ENCODE data around the gene NAIF1. TPM values are rescaled to one million over a fixed set of nuclear protein-coding genes. Genes with fewer than 3 reads are reported as not detected.

The NAIF1 gene
- total RNA-seq, 1 donor from 2014 or later, result 9.5 TPM

GRCh38 chr9:128106940-128107467 is 39.9 kb upstream of the NAIF1 start:
- Mint-ChIP-seq H3K4me1 (peaks cover 6% of the 10 kb centered on the region), H3K4me3 (no peak overlapping the region), H3K27me3 (ENCODE audit: insufficient read depth, low read depth) (peaks cover 3% of the 10 kb centered on the region), H3K9me3 (no peaks in the 10 kb centered on the region), H3K27ac (no peak overlapping the region), H3K36me3 (peaks cover 15% of the 10 kb centered on the region)
- Histone ChIP-seq H3K9ac (no peak overlapping the region), H3K4me2 (no peak overlapping the region), H3F3A (ENCODE audit: low read depth) (no peaks in the 10 kb centered on the region), H2AFZ (replicated peaks) (no peak overlapping the region), H3K27ac (no peak overlapping the region), H3K27me3 (no peaks in the 10 kb centered on the region), H3K79me2 (ENCODE audit: low read depth) (no peaks in the 10 kb centered on the region), H3K9me3 (ENCODE audit: low read depth) (no peaks in the 10 kb centered on the region), H4K20me1 (ENCODE audit: low read depth) (no peaks in the 10 kb centered on the region), H3K4me1 (no peaks in the 10 kb centered on the region), H3K36me3 (no peaks in the 10 kb centered on the region), H3K4me3 (no peak overlapping the region)
- TF ChIP-seq CTCF (IDR thresholded peaks at IDR 0.05) (no peak), EZH2 (IDR thresholded peaks at IDR 0.05) (no peak), EZH2phosphoT487 (IDR thresholded peaks at IDR 0.05) (no peak)
- DNase-seq (ENCODE audit: low spot score), result no peak

GRCh38 chr9:128106181-128106939 is 39.2 kb upstream of the NAIF1 start:
- no peaks in the 10 kb centered on the region for H3K4me1 ChIP-seq
- no peak overlapping the region for H3K4me3 ChIP-seq
- TF ChIP-seq EZH2phosphoT487 (IDR thresholded peaks at IDR 0.05) (no peak), CTCF (IDR thresholded peaks at IDR 0.05) (no peak), EZH2 (IDR thresholded peaks at IDR 0.05) (no peak)
- H3K27me3 ChIP-seq, result no peaks in the 10 kb centered on the region
- H3K36me3 ChIP-seq, result no peaks in the 10 kb centered on the region
- no peak overlapping the region for H2AFZ ChIP-seq (replicated peaks)
- H3K36me3 Mint-ChIP-seq, result peaks cover 17% of the 10 kb centered on the region
- H3K4me1 Mint-ChIP-seq, result peaks cover 6% of the 10 kb centered on the region
- no peaks in the 10 kb centered on the region for H3K9me3 ChIP-seq (ENCODE audit: low read depth)
- no peaks in the 10 kb centered on the region for H3K79me2 ChIP-seq (ENCODE audit: low read depth)
- H3K27me3 Mint-ChIP-seq (ENCODE audit: insufficient read depth, low read depth), result peaks cover 4% of the 10 kb centered on the region
- no peak overlapping the region for H3K9ac ChIP-seq
- no peaks in the 10 kb centered on the region for H3K9me3 Mint-ChIP-seq
- no peak overlapping the region for H3K27ac ChIP-seq
- H3K4me2 ChIP-seq, result no peak overlapping the region
- H4K20me1 ChIP-seq (ENCODE audit: low read depth), result no peaks in the 10 kb centered on the region
- H3K27ac Mint-ChIP-seq, result no peak overlapping the region
- H3K4me3 Mint-ChIP-seq, result no peak overlapping the region
- no peak for DNase-seq (ENCODE audit: low spot score)
- H3F3A ChIP-seq (ENCODE audit: low read depth), result no peaks in the 10 kb centered on the region

GRCh38 chr9:128105538-128106175 is 38.5 kb upstream of the NAIF1 start:
- H3F3A ChIP-seq (ENCODE audit: low read depth), result no peaks in the 10 kb centered on the region
- no peaks in the 10 kb centered on the region for H3K27me3 ChIP-seq
- no peaks in the 10 kb centered on the region for H3K36me3 ChIP-seq
- H3K79me2 ChIP-seq (ENCODE audit: low read depth), result no peaks in the 10 kb centered on the region
- peaks cover 5% of the 10 kb centered on the region for H4K20me1 ChIP-seq (ENCODE audit: low read depth)
- H3K4me1 Mint-ChIP-seq, result peaks cover 10% of the 10 kb centered on the region
- H2AFZ ChIP-seq (replicated peaks), result no peak overlapping the region
- no peaks in the 10 kb centered on the region for H3K4me1 ChIP-seq
- H3K4me3 ChIP-seq, result no peak overlapping the region
- no peak for DNase-seq (ENCODE audit: low spot score)
- peaks cover 4% of the 10 kb centered on the region for H3K27me3 Mint-ChIP-seq (ENCODE audit: insufficient read depth, low read depth)
- H3K4me2 ChIP-seq, result no peak overlapping the region
- TF ChIP-seq CTCF (IDR thresholded peaks at IDR 0.05), result no peak
- TF ChIP-seq EZH2 (IDR thresholded peaks at IDR 0.05), result no peak
- TF ChIP-seq EZH2phosphoT487 (IDR thresholded peaks at IDR 0.05), result no peak
- H3K27ac ChIP-seq, result no peak overlapping the region
- H3K36me3 Mint-ChIP-seq, result peaks cover 21% of the 10 kb centered on the region
- no peaks in the 10 kb centered on the region for H3K9me3 Mint-ChIP-seq
- H3K4me3 Mint-ChIP-seq, result no peak overlapping the region
- H3K27ac Mint-ChIP-seq, result no peak overlapping the region
- no peaks in the 10 kb centered on the region for H3K9me3 ChIP-seq (ENCODE audit: low read depth)
- H3K9ac ChIP-seq, result no peak overlapping the region
